CD4-positive, alpha-beta T cell treated with Interleukin-1 beta for 1 hour (primary cell): ENCODE measurements around the gene FN1.
"Not testable (repeated sequence)": the region's sequence is repeated elsewhere in the genome, so short reads cannot be mapped to it uniquely, and the experiment has no call there.

ENCODE experiments used
- DNase-seq, 2 donors: peaks; one replicate each; pipeline ENCODE4 v3.0.0-alpha.2; 2020 to 2022

The FN1 gene

GRCh38 chr2:215364157-215365155 is 71.4 kb downstream of the FN1 start:
- DNase-seq = no peak

- DNase-seq = no peak
These were observed 72.3 kb downstream of the FN1 start for GRCh38 chr2:215363461-215364156.

GRCh38 chr2:215363039-215363438 is 72.8 kb downstream of the FN1 start:
- no peak for DNase-seq

- DNase-seq = no peak
These were observed 73.3 kb downstream of the FN1 start for GRCh38 chr2:215362562-215362904.

- no peak for DNase-seq
These were observed 73.8 kb downstream of the FN1 start for GRCh38 chr2:215361876-215362561.

GRCh38 chr2:215361211-215361875 is 74.5 kb downstream of the FN1 start:
- no peak for DNase-seq

- DNase-seq = no peak
These were observed 75.3 kb downstream of the FN1 start for GRCh38 chr2:215360596-215360995.

GRCh38 chr2:215360059-215360458 is 75.8 kb downstream of the FN1 start:
- not testable (repeated sequence) for DNase-seq

GRCh38 chr2:215359576-215359922 is 76.3 kb downstream of the FN1 start:
- no peak for DNase-seq

GRCh38 chr2:215358891-215359575 is 76.8 kb downstream of the FN1 start:
- no peak for DNase-seq

- no peak for DNase-seq
These were observed 77.5 kb downstream of the FN1 start for GRCh38 chr2:215358312-215358845.

- DNase-seq = no peak
These were observed 78.2 kb downstream of the FN1 start for GRCh38 chr2:215357660-215358059.

GRCh38 chr2:215356948-215357461 is 78.9 kb downstream of the FN1 start:
- DNase-seq = no peak

- DNase-seq = no peak
These were observed 79.4 kb downstream of the FN1 start for GRCh38 chr2:215356334-215356947.

GRCh38 chr2:215355801-215356200 is 80.1 kb downstream of the FN1 start:
- no peak for DNase-seq

GRCh38 chr2:215354771-215355695 is 80.8 kb downstream of the FN1 start:
- no peak for DNase-seq

GRCh38 chr2:215352602-215353001 is 83.3 kb downstream of the FN1 start:
- DNase-seq = no peak

GRCh38 chr2:215347878-215348277 is 88.0 kb downstream of the FN1 start:
- no peak for DNase-seq

- no peak for DNase-seq
These were observed 96.8 kb downstream of the FN1 start for GRCh38 chr2:215338883-215339679.
